A673 (cell line): ENCODE measurements around the gene NUMB. TPM values are rescaled to one million over a fixed set of nuclear protein-coding genes. Genes with fewer than 3 reads are reported as not detected.

Experiments used
- BruUV-seq: library from RNA; stranded (reverse); fragments of 400-500 nt; replicated peaks from 2 replicates; lab custom pipeline; 2021; lab: Mats Ljungman, UMichigan
- CTCF ChIA-PET: fragments of 300-600 bp; sonication (Branson Sonifier 250); formaldehyde crosslinking; loops from one replicate; lab custom pipeline; 2022; ENCODE audit warnings: antibody characterized with exemption; lab: Charles Lee
- POLR2A ChIA-PET: fragments of 300-600 bp; sonication (Branson Sonifier 250); formaldehyde crosslinking; loops from one replicate; lab custom pipeline; 2022; ENCODE audit warnings: antibody characterized with exemption; ENCODE audit not compliant: low non-redundant PET; lab: Charles Lee
- DNase-seq: peaks from one replicate; pipeline ENCODE4 v3.0.0-alpha.2; 2015; ENCODE audit warnings: low spot score
- H3K27ac ChIP-seq: fragments of 200-600 bp; sonication (generic); 2 replicates; pipeline ENCODE4 v1.5.1; 2016; ENCODE audit warnings: mixed run types, low read depth, mild to moderate bottlenecking, mixed read lengths, antibody characterized with exemption, low read length; ENCODE audit not compliant: poor library complexity, severe bottlenecking
- H3K27me3 ChIP-seq: fragments of 200-600 bp; sonication (generic); replicated peaks from 2 replicates; pipeline ENCODE4 v1.6.1; 2017; ENCODE audit warnings: mixed run types, low read depth, mild to moderate bottlenecking, mixed read lengths, antibody characterized with exemption, low read length; ENCODE audit not compliant: insufficient read depth, poor library complexity
- H3K36me3 ChIP-seq: fragments of 200-600 bp; sonication (generic); 2 replicates; pipeline ENCODE4 v1.6.1; 2016; ENCODE audit warnings: mixed run types, mild to moderate bottlenecking, mixed read lengths, antibody characterized with exemption, low read length; ENCODE audit not compliant: insufficient read depth, poor library complexity, severe bottlenecking
- H3K4me1 ChIP-seq: fragments of 200-600 bp; sonication (generic); 2 replicates; pipeline ENCODE4 v1.6.1; 2017; ENCODE audit warnings: mixed run types, mild to moderate bottlenecking, mixed read lengths, antibody characterized with exemption, low read length; ENCODE audit not compliant: insufficient read depth, poor library complexity, severe bottlenecking
- H3K4me3 ChIP-seq: fragments of 200-600 bp; sonication (generic); 2 replicates; pipeline ENCODE4 v1.5.1; 2016; ENCODE audit warnings: low read depth, mixed run types, mild to moderate bottlenecking, mixed read lengths, low read length; ENCODE audit not compliant: poor library complexity, severe bottlenecking
- H3K9me3 ChIP-seq: fragments of 200-600 bp; sonication (generic); 2 replicates; pipeline ENCODE4 v1.6.1; 2016; ENCODE audit warnings: mixed run types, low read depth, mild to moderate bottlenecking, mixed read lengths, antibody characterized with exemption, low read length; ENCODE audit not compliant: poor library complexity, severe bottlenecking
- EZH2 ChIP-seq: fragments of 200-600 bp; sonication (generic); IDR thresholded peaks from 2 replicates; pipeline ENCODE4 v1.6.1; 2017; ENCODE audit warnings: borderline replicate concordance, low read depth, mild to moderate bottlenecking, mixed read lengths, antibody characterized with exemption, low read length; ENCODE audit not compliant: poor library complexity, severe bottlenecking
- intact Hi-C: fragments of 100-400 bp; cut with micrococcal nuclease; formaldehyde crosslinking; loops from one replicate; pipeline ENCODE4 v1.10.0; 2022; ENCODE audit not compliant: unreplicated experiment
- total RNA-seq: library from RNA; stranded (reverse); gene quantifications from 2 replicates; pipeline ENCODE4 v1.2.3, GENCODE V29; 2021
- TF ChIP-seq, protein P1 (sequence below): fragments of 300-800, 200-600 bp; sonication (generic); conservative IDR thresholded peaks from 2 replicates; pipeline ENCODE4 v1.5.1; 2017; ENCODE audit warnings: low read depth, mild to moderate bottlenecking, antibody characterized with exemption, low read length, moderate library complexity, mixed read lengths

NUMB gene
- total RNA-seq, 1 experiment from 2014 or later, result 46.3 TPM

DNA sequence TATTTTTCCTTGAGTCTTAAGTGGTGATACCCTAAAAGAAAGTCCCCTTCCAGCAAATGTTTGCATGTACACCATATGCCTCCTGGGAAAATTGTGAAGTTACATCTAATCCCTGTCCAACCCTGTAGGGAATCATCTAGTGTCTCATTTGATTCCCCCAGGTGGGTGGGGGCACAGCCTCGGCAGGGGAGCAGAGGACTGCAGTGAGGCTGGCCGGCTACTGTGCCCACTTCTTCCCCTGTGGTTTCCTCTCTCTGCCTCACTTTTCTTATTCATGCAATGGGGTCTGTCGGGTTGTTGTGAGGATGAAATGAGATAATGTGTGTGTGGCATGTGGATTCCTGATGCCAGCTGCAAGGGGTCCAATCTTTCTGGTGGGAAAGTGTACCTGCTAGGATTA is 215.0 kb downstream of the NUMB start:
- H3K4me3 ChIP-seq, result no peak overlapping the region
- no peak overlapping the region for H3K27ac ChIP-seq
- peaks cover 8% of the 10 kb centered on the region for H3K27me3 ChIP-seq
- intact Hi-C loops, result no loop called here
- peaks cover 6% of the 10 kb centered on the region for H3K4me1 ChIP-seq
- no TSS peak for BruUV-seq
- TF ChIP-seq, protein P1, sequence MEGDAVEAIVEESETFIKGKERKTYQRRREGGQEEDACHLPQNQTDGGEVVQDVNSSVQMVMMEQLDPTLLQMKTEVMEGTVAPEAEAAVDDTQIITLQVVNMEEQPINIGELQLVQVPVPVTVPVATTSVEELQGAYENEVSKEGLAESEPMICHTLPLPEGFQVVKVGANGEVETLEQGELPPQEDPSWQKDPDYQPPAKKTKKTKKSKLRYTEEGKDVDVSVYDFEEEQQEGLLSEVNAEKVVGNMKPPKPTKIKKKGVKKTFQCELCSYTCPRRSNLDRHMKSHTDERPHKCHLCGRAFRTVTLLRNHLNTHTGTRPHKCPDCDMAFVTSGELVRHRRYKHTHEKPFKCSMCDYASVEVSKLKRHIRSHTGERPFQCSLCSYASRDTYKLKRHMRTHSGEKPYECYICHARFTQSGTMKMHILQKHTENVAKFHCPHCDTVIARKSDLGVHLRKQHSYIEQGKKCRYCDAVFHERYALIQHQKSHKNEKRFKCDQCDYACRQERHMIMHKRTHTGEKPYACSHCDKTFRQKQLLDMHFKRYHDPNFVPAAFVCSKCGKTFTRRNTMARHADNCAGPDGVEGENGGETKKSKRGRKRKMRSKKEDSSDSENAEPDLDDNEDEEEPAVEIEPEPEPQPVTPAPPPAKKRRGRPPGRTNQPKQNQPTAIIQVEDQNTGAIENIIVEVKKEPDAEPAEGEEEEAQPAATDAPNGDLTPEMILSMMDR, result no peak
- TF ChIP-seq EZH2, result no peak
- H3K36me3 ChIP-seq, result no peaks in the 10 kb centered on the region
- CTCF ChIA-PET, result interaction anchor here (0.5 kb wide), 1 partner anchor 228 kb away, joined by 3 read pairs; no protein-coding TSS in a partner anchor
- H3K9me3 ChIP-seq, result no peaks in the 10 kb centered on the region
- DNase-seq, result no peak
- POLR2A ChIA-PET, result no interaction called here

DNA sequence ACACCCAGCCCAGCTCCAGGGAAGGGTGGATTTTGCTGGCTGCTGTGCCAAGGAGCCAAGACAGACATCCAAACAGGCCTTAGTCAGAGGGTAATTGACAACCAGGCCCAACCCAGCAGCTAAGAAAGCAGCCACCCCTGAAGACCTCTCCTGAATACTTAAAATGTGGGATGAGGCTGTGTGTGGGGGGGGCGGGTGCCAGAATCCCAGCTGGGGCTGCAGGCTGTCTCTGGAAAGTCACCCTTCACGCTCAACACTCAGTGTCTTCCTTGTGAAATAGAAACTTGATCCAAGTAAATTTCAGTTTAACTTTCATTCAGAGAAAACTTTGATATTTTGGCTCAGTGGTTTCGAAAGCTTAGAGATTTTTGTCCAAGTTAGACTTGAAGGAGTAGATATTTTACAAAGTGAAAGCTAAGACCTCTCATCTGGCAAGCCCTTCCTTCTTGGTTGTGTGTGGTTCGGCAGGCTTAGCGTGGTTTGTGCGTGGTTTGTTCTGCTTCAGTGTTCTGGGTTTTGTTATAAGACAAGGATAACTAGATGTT is 215.9 kb downstream of the NUMB start:
- intact Hi-C loops, result no loop called here
- ChIA-PET POLR2A (no interaction called here), CTCF (no interaction called here)
- H3K36me3 ChIP-seq, result no peaks in the 10 kb centered on the region
- BruUV-seq, result no TSS peak
- no peak overlapping the region for H3K27ac ChIP-seq
- H3K9me3 ChIP-seq, result no peaks in the 10 kb centered on the region
- H3K27me3 ChIP-seq, result peaks cover 17% of the 10 kb centered on the region
- H3K4me1 ChIP-seq, result peaks cover 6% of the 10 kb centered on the region
- TF ChIP-seq, protein P1, result no peak
- no peak for TF ChIP-seq EZH2
- DNase-seq, result no peak
- no peak overlapping the region for H3K4me3 ChIP-seq

DNA sequence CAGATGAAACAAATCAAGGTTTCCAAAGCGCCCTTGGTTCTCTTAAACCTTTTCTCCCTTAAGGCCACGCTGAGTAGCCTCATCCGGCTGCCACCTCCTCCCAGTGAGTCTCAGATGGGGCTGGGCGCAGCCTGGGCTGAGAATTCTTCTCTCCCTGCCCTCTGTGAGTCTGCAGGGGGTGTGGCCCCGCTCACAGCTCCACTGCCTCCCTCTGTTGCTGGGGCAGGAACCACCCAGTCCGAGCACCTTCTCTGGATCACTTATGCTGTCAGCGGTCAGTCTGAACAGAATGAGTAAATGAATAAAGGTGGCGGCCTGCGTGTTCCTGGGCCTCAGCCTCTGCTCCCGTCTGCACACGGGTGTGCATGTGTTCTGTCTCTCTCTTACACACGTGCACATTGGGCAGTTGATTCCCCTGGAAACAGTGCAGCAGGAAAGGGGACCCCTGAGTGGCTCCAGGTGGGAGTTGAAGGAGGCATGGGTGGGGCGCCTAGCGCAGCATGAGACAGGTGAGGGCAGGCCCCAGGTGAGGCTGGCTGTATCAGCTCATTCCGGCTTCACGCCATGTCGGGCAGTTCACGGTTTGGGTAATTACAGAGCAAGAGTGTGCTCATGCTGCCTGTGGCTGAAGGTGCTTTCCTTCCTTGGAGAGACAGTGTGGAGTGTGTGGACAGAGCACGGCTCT is 216.7 kb downstream of the NUMB start:
- ChIA-PET CTCF (no interaction called here), POLR2A (no interaction called here)
- H3K4me3 ChIP-seq, result no peak overlapping the region
- intact Hi-C loops, result no loop called here
- H3K4me1 ChIP-seq, result peaks cover 6% of the 10 kb centered on the region
- no peak for DNase-seq
- BruUV-seq, result no TSS peak
- peaks cover 25% of the 10 kb centered on the region for H3K27me3 ChIP-seq
- no peak for TF ChIP-seq EZH2
- TF ChIP-seq, protein P1, result no peak
- H3K27ac ChIP-seq, result no peak overlapping the region
- no peaks in the 10 kb centered on the region for H3K9me3 ChIP-seq
- no peaks in the 10 kb centered on the region for H3K36me3 ChIP-seq
